ENCODE results near the gene UCK1. TPM values are rescaled to one million over a fixed set of nuclear protein-coding genes. Genes with fewer than 3 reads are reported as not detected.
"Not testable (repeated sequence)": the region's sequence is repeated elsewhere in the genome, so short reads cannot be mapped to it uniquely, and the experiment has no call there.

The UCK1 gene
- total and polyA plus RNA-seq, 9 donors: 19.6 to 28.2 (median 25.4) TPM

- Histone ChIP-seq H3K9me3 (replicated peaks; ENCODE audit: control insufficient read depth, low read depth, low read length) (peaks cover 2% of the 10 kb centered on the region), H3K27me3 (ENCODE audit: control insufficient read depth, insufficient read depth, low read length) (peaks cover 29% of the 10 kb centered on the region), H3K4me1 (ENCODE audit: control insufficient read depth, insufficient read depth, low read length) (no peaks in the 10 kb centered on the region), H3K27ac (ENCODE audit: low read length) (no peak overlapping the region), H3K4me3 (ENCODE audit: low read length) (no peak overlapping the region), H3K36me3 (ENCODE audit: control insufficient read depth, insufficient read depth, low read length) (no peaks in the 10 kb centered on the region)
- no peak for DNase-seq
- WGBS (ENCODE audit: insufficient coverage): 8% methylated on average over 56 of the region's 60 CpGs
Measured at GRCh38 chr9:131554087-131554842, 23.2 kb upstream of the UCK1 start.

GRCh38 chr9:131552030-131552429 is 21.0 kb upstream of the UCK1 start:
- peaks cover 2% of the 10 kb centered on the region for H3K9me3 ChIP-seq (replicated peaks; ENCODE audit: control insufficient read depth, low read depth, low read length)
- peaks cover 45% of the 10 kb centered on the region for H3K27me3 ChIP-seq (ENCODE audit: control insufficient read depth, insufficient read depth, low read length)
- peaks cover under 1% of the 10 kb centered on the region for H3K4me1 ChIP-seq (ENCODE audit: control insufficient read depth, insufficient read depth, low read length)
- no peak overlapping the region for H3K4me3 ChIP-seq (ENCODE audit: low read length)
- no peaks in the 10 kb centered on the region for H3K36me3 ChIP-seq (ENCODE audit: control insufficient read depth, insufficient read depth, low read length)
- no peak overlapping the region for H3K27ac ChIP-seq (ENCODE audit: low read length)
- 57% methylated on average over 1 of the region's 6 CpGs for WGBS (ENCODE audit: insufficient coverage)
- no peak for DNase-seq

GRCh38 chr9:131550465-131550864 is 19.4 kb upstream of the UCK1 start:
- H3K9me3 ChIP-seq (replicated peaks; ENCODE audit: control insufficient read depth, low read depth, low read length); H3K36me3 ChIP-seq (ENCODE audit: control insufficient read depth, insufficient read depth, low read length); H3K4me3 ChIP-seq (ENCODE audit: low read length); DNase-seq; H3K27ac ChIP-seq (ENCODE audit: low read length): not testable (repeated sequence)
- Histone ChIP-seq H3K4me1 (ENCODE audit: control insufficient read depth, insufficient read depth, low read length) (peaks cover 17% of the 10 kb centered on the region), H3K27me3 (ENCODE audit: control insufficient read depth, insufficient read depth, low read length) (peaks cover 52% of the 10 kb centered on the region)
- WGBS (ENCODE audit: insufficient coverage): 39% methylated on average over 8 of the region's 8 CpGs

GRCh38 chr9:131549186-131549585 is 18.1 kb upstream of the UCK1 start:
- not testable (repeated sequence) for H3K27ac ChIP-seq (ENCODE audit: low read length); H3K4me3 ChIP-seq (ENCODE audit: low read length); DNase-seq; H3K9me3 ChIP-seq (replicated peaks; ENCODE audit: control insufficient read depth, low read depth, low read length); H3K36me3 ChIP-seq (ENCODE audit: control insufficient read depth, insufficient read depth, low read length)
- Histone ChIP-seq H3K4me1 (ENCODE audit: control insufficient read depth, insufficient read depth, low read length) (peaks cover 17% of the 10 kb centered on the region), H3K27me3 (ENCODE audit: control insufficient read depth, insufficient read depth, low read length) (peaks cover 56% of the 10 kb centered on the region)
- 50% methylated on average over 9 of the region's 10 CpGs for WGBS (ENCODE audit: insufficient coverage)

- Histone ChIP-seq H3K36me3 (ENCODE audit: control insufficient read depth, insufficient read depth, low read length) (no peaks in the 10 kb centered on the region), H3K27me3 (ENCODE audit: control insufficient read depth, insufficient read depth, low read length) (peaks cover 57% of the 10 kb centered on the region), H3K9me3 (replicated peaks; ENCODE audit: control insufficient read depth, low read depth, low read length) (peaks cover 20% of the 10 kb centered on the region), H3K27ac (ENCODE audit: low read length) (no peak overlapping the region), H3K4me3 (ENCODE audit: low read length) (peak overlapping the region; percentile 19), H3K4me1 (ENCODE audit: control insufficient read depth, insufficient read depth, low read length) (peaks cover 17% of the 10 kb centered on the region)
- no peak for DNase-seq
- under 1% methylated on average over 34 of the region's 49 CpGs for WGBS (ENCODE audit: insufficient coverage)
Measured at GRCh38 chr9:131546336-131547084, 15.4 kb upstream of the UCK1 start.

- Histone ChIP-seq H3K9me3 (replicated peaks; ENCODE audit: control insufficient read depth, low read depth, low read length) (peaks cover 20% of the 10 kb centered on the region), H3K27ac (ENCODE audit: low read length) (no peak overlapping the region), H3K4me3 (ENCODE audit: low read length) (no peak overlapping the region), H3K27me3 (ENCODE audit: control insufficient read depth, insufficient read depth, low read length) (peaks cover 57% of the 10 kb centered on the region), H3K4me1 (ENCODE audit: control insufficient read depth, insufficient read depth, low read length) (peaks cover 17% of the 10 kb centered on the region), H3K36me3 (ENCODE audit: control insufficient read depth, insufficient read depth, low read length) (no peaks in the 10 kb centered on the region)
- under 1% methylated on average over 30 of the region's 30 CpGs for WGBS (ENCODE audit: insufficient coverage)
- DNase-seq: no peak
Measured at GRCh38 chr9:131545786-131546335, 14.8 kb upstream of the UCK1 start.

GRCh38 chr9:131545003-131545785 is 14.1 kb upstream of the UCK1 start, which contains the start of gene PRRT1B:
Gene PRRT1B (plus strand): TSS chr9:131545523. CDS start chr9:131545616, 93 bp downstream.
- Histone ChIP-seq H3K4me3 (ENCODE audit: low read length) (no peak within 1 kb of the TSS), H3K36me3 (ENCODE audit: control insufficient read depth, insufficient read depth, low read length) (no peaks in the 10 kb centered on the region), H3K4me1 (ENCODE audit: control insufficient read depth, insufficient read depth, low read length) (peaks cover 17% of the 10 kb centered on the region), H3K27me3 (ENCODE audit: control insufficient read depth, insufficient read depth, low read length) (peaks cover 57% of the 10 kb centered on the region), H3K9me3 (replicated peaks; ENCODE audit: control insufficient read depth, low read depth, low read length) (peaks cover 20% of the 10 kb centered on the region), H3K27ac (ENCODE audit: low read length) (no peak within 1 kb of the TSS)
- WGBS (ENCODE audit: insufficient coverage): 12% methylated on average over 42 of the region's 50 CpGs
- DNase-seq: no peak

GRCh38 chr9:131543141-131543540 is 12.1 kb upstream of the UCK1 start:
- no peak overlapping the region for H3K27ac ChIP-seq (ENCODE audit: low read length)
- no CpG with 5 or more reads among the region's 6 CpGs for WGBS (ENCODE audit: insufficient coverage)
- no peak for DNase-seq
- peaks cover 20% of the 10 kb centered on the region for H3K9me3 ChIP-seq (replicated peaks; ENCODE audit: control insufficient read depth, low read depth, low read length)
- no peaks in the 10 kb centered on the region for H3K36me3 ChIP-seq (ENCODE audit: control insufficient read depth, insufficient read depth, low read length)
- peaks cover 47% of the 10 kb centered on the region for H3K27me3 ChIP-seq (ENCODE audit: control insufficient read depth, insufficient read depth, low read length)
- peaks cover 17% of the 10 kb centered on the region for H3K4me1 ChIP-seq (ENCODE audit: control insufficient read depth, insufficient read depth, low read length)
- no peak overlapping the region for H3K4me3 ChIP-seq (ENCODE audit: low read length)

GRCh38 chr9:131539223-131539923 is 8.3 kb upstream of the UCK1 start:
- Histone ChIP-seq H3K9me3 (replicated peaks; ENCODE audit: control insufficient read depth, low read depth, low read length) (peaks cover 18% of the 10 kb centered on the region), H3K27me3 (ENCODE audit: control insufficient read depth, insufficient read depth, low read length) (peaks cover 17% of the 10 kb centered on the region), H3K36me3 (ENCODE audit: control insufficient read depth, insufficient read depth, low read length) (no peaks in the 10 kb centered on the region), H3K4me3 (ENCODE audit: low read length) (no peak overlapping the region), H3K4me1 (ENCODE audit: control insufficient read depth, insufficient read depth, low read length) (no peaks in the 10 kb centered on the region), H3K27ac (ENCODE audit: low read length) (no peak overlapping the region)
- WGBS (ENCODE audit: insufficient coverage): 82% methylated on average over 2 of the region's 7 CpGs
- no peak for DNase-seq
